Osteoblast (primary cell): Measurements from ENCODE around the gene GRID1. TPM values are rescaled to one million over a fixed set of nuclear protein-coding genes. Genes with fewer than 3 reads are reported as not detected.

ENCODE experiments used
- DNase-seq: peaks from one replicate; pipeline ENCODE4 v3.0.0; 2011; ENCODE audit warnings: low spot score, mixed read lengths; ENCODE audit not compliant: insufficient read length; ENCODE audit errors: missing footprints
- H2AFZ ChIP-seq: 2 replicates; pipeline ENCODE4 v1.6.0; 2011; ENCODE audit warnings: mild to moderate bottlenecking, low read length
- H3K27ac ChIP-seq: 2 replicates; pipeline ENCODE4 v1.5.1; 2011; ENCODE audit warnings: mild to moderate bottlenecking, low read depth, low read length, moderate library complexity
- H3K27me3 ChIP-seq: 2 replicates; pipeline ENCODE4 v1.6.0; 2012; ENCODE audit warnings: mild to moderate bottlenecking, control low read depth, inconsistent platforms, low read length, moderate library complexity; ENCODE audit not compliant: insufficient read depth
- H3K36me3 ChIP-seq: 2 replicates; pipeline ENCODE4 v1.5.1; 2011; ENCODE audit warnings: mild to moderate bottlenecking, low read length, control low read depth, moderate library complexity; ENCODE audit not compliant: insufficient read depth
- H3K4me1 ChIP-seq: 2 replicates; pipeline ENCODE4 v1.5.1; 2011; ENCODE audit warnings: mild to moderate bottlenecking, low read length, control low read depth, moderate library complexity; ENCODE audit not compliant: insufficient read depth
- H3K4me2 ChIP-seq: 2 replicates; pipeline ENCODE4 v1.6.0; 2011; ENCODE audit warnings: mild to moderate bottlenecking, low read length; ENCODE audit not compliant: insufficient read depth
- H3K4me3 ChIP-seq: fragments of 200-600 bp; sonication (generic); 3 replicates; pipeline ENCODE4 v1.5.1; 2012; ENCODE audit warnings: mild to moderate bottlenecking, low read length, inconsistent platforms; ENCODE audit not compliant: insufficient read depth
- H3K79me2 ChIP-seq: 2 replicates; pipeline ENCODE4 v1.6.0; 2012; ENCODE audit warnings: mild to moderate bottlenecking, low read length, control low read depth, inconsistent platforms; ENCODE audit not compliant: insufficient read depth
- H3K9me3 ChIP-seq: 2 replicates; pipeline ENCODE4 v1.5.1; 2011; ENCODE audit warnings: low read depth, low read length, control low read depth
- H4K20me1 ChIP-seq: 2 replicates; pipeline ENCODE4 v1.6.0; 2012; ENCODE audit warnings: mild to moderate bottlenecking, low read length, control low read depth; ENCODE audit not compliant: insufficient read depth
- CTCF ChIP-seq: IDR thresholded peaks from 2 replicates; pipeline ENCODE4 v1.5.1; 2011; ENCODE audit warnings: mild to moderate bottlenecking, low read depth, low read length, moderate library complexity; ENCODE audit errors: extremely low read depth
- total RNA-seq: library from RNA; depleted of rRNA; stranded (reverse); fragments of >200 nt; gene quantifications from 2 replicates; pipeline ENCODE4 v1.2.3, GENCODE V29; 2012

Gene GRID1
- under 0.01 TPM in 1 of 2 replicates, not detected in the other for total RNA-seq

- DNase-seq = peak; percentile 92
- Histone ChIP-seq H3K27ac (no peak within 1 kb of the TSS), H3K79me2 (no peaks in the 10 kb centered on the region), H3K36me3 (no peaks in the 10 kb centered on the region), H3K4me3 (no peak within 1 kb of the TSS), H3K4me2 (peak within 1 kb of the TSS; percentile 36), H3K4me1 (no peaks in the 10 kb centered on the region), H4K20me1 (no peaks in the 10 kb centered on the region), H3K27me3 (peaks cover 60% of the 10 kb centered on the region), H3K9me3 (no peaks in the 10 kb centered on the region), H2AFZ (no peak within 1 kb of the TSS)
- TF ChIP-seq CTCF = no peak
Observed at GRCh38 chr10:86366033-86366901, at the start of gene GRID1. TSS of gene GRID1 (minus strand) at chr10:86366795.

GRCh38 chr10:86415583-86415982 is 49.0 kb upstream of the GRID1 start:
- TF ChIP-seq CTCF = no peak
- no peaks in the 10 kb centered on the region for H3K27me3 ChIP-seq
- H3K79me2 ChIP-seq = no peaks in the 10 kb centered on the region
- no peaks in the 10 kb centered on the region for H3K36me3 ChIP-seq
- peak overlapping the region; percentile 18 for H2AFZ ChIP-seq
- H3K4me3 ChIP-seq = no peak overlapping the region
- no peak for DNase-seq
- H3K27ac ChIP-seq = no peak overlapping the region
- no peaks in the 10 kb centered on the region for H4K20me1 ChIP-seq
- H3K9me3 ChIP-seq = peaks cover 2% of the 10 kb centered on the region
- no peak overlapping the region for H3K4me2 ChIP-seq
- peaks cover 25% of the 10 kb centered on the region for H3K4me1 ChIP-seq

GRCh38 chr10:86415116-86415515 is 48.5 kb upstream of the GRID1 start:
- Histone ChIP-seq H3K79me2 (no peaks in the 10 kb centered on the region), H3K4me1 (peaks cover 26% of the 10 kb centered on the region), H3K36me3 (no peaks in the 10 kb centered on the region), H3K27ac (no peak overlapping the region), H3K9me3 (peaks cover 2% of the 10 kb centered on the region), H3K27me3 (no peaks in the 10 kb centered on the region), H3K4me2 (no peak overlapping the region), H2AFZ (no peak overlapping the region), H3K4me3 (no peak overlapping the region), H4K20me1 (no peaks in the 10 kb centered on the region)
- DNase-seq = no peak
- TF ChIP-seq CTCF = no peak

GRCh38 chr10:86413046-86413728 is 46.6 kb upstream of the GRID1 start:
- Histone ChIP-seq H3K79me2 (no peaks in the 10 kb centered on the region), H3K4me3 (no peak overlapping the region), H3K9me3 (peaks cover 2% of the 10 kb centered on the region), H3K27ac (no peak overlapping the region), H2AFZ (peak overlapping the region; percentile 27), H3K4me2 (peak overlapping the region; percentile 62), H3K36me3 (no peaks in the 10 kb centered on the region), H4K20me1 (no peaks in the 10 kb centered on the region), H3K4me1 (peaks cover 26% of the 10 kb centered on the region), H3K27me3 (no peaks in the 10 kb centered on the region)
- TF ChIP-seq CTCF = no peak
- DNase-seq = peak; percentile 49
